ENCODE data around the gene TAOK3. TPM values are rescaled to one million over a fixed set of nuclear protein-coding genes. Genes with fewer than 3 reads are reported as not detected.

Gene TAOK3
- total RNA-seq, 4 donors from 2014 or later = 34.6 to 44.9 (median 39.6) TPM

- DNase-seq (ENCODE audit: extremely low spot score) = no peak
- WGBS = 34% methylated on average over 14 of the region's 14 CpGs
- peak; percentile 3 to 47 for TF ChIP-seq POLR2AphosphoS5 (IDR thresholded peaks at IDR 0.05)
- TF ChIP-seq POLR2A (IDR thresholded peaks at IDR 0.05; ENCODE audit: low read depth) = no peak
- no peak for TF ChIP-seq CTCF (IDR thresholded peaks at IDR 0.05)
- no peak for TF ChIP-seq EP300 (IDR thresholded peaks at IDR 0.05)
Measured at GRCh38 chr12:118189741-118190191, 182.9 kb downstream of the TAOK3 start.

GRCh38 chr12:118188690-118189371 lies 183.9 kb downstream of the TAOK3 start:
- peak overlapping the region; percentile 47 to 61 (median 53) for H3K4me3 ChIP-seq
- no peaks in the 10 kb centered on the region for H3K27me3 ChIP-seq
- WGBS = 22% methylated on average over 10 of the region's 10 CpGs
- no peak for DNase-seq (ENCODE audit: extremely low spot score)
- H3K4me1 ChIP-seq = peaks cover 26 to 56% (median 48%) of the 10 kb centered on the region in 4 donors
- H3K9me3 ChIP-seq = no peaks in the 10 kb centered on the region
- peaks cover 0 to 6% (median 0%) of the 10 kb centered on the region in 4 donors for H3K36me3 ChIP-seq
- intact Hi-C loops (cut with DNase I) = loop anchor here (2.0 kb wide), 1 partner anchor 184 kb away; the partner anchor contains the start of gene TAOK3
- peak overlapping the region; percentile 72 to 86 (median 78) for H3K27ac ChIP-seq (replicated peaks in 1 of 4)
- TF ChIP-seq POLR2A (IDR thresholded peaks at IDR 0.05; ENCODE audit: low read depth) = no peak
- TF ChIP-seq CTCF (IDR thresholded peaks at IDR 0.05) = no peak
- TF ChIP-seq POLR2AphosphoS5 (IDR thresholded peaks at IDR 0.05) = peak; percentile 34 to 46
- no peak for TF ChIP-seq EP300 (IDR thresholded peaks at IDR 0.05)

More at GRCh38 chr12:118189741-118190191, 182.9 kb downstream of the TAOK3 start:
- Histone ChIP-seq H3K4me3 (peak overlapping the region; percentile 47 to 61 (median 53)), H3K4me1 (peaks cover 24 to 55% (median 47%) of the 10 kb centered on the region in 4 donors), H3K9me3 (no peaks in the 10 kb centered on the region), H3K36me3 (peaks cover 0 to 11% (median 0%) of the 10 kb centered on the region in 4 donors), H3K27ac (replicated peaks in 1 of 4) (peak overlapping the region; percentile 72 to 86 (median 78)), H3K27me3 (no peaks in the 10 kb centered on the region)
- intact Hi-C loops (cut with DNase I) = loop anchor here (2.0 kb wide), 1 partner anchor 183 kb away; the partner anchor contains the start of gene TAOK3

- TF ChIP-seq POLR2A (IDR thresholded peaks at IDR 0.05; ENCODE audit: low read depth) (no peak), CTCF (IDR thresholded peaks at IDR 0.05) (no peak), POLR2AphosphoS5 (IDR thresholded peaks at IDR 0.05) (no peak), EP300 (IDR thresholded peaks at IDR 0.05) (no peak)
- peak overlapping the region; percentile 72 to 86 (median 78) for H3K27ac ChIP-seq (replicated peaks in 1 of 4)
- 29% methylated on average over 6 of the region's 6 CpGs for WGBS
- intact Hi-C loops (cut with DNase I) = loop anchor here (2.0 kb wide), 1 partner anchor 185 kb away; the partner anchor contains the start of gene TAOK3
- peaks cover 34 to 66% (median 56%) of the 10 kb centered on the region in 4 donors for H3K4me1 ChIP-seq
- peak overlapping the region; percentile 47 to 61 (median 53) for H3K4me3 ChIP-seq
- H3K36me3 ChIP-seq = no peaks in the 10 kb centered on the region
- no peak for DNase-seq (ENCODE audit: extremely low spot score)
- H3K27me3 ChIP-seq = no peaks in the 10 kb centered on the region
- no peaks in the 10 kb centered on the region for H3K9me3 ChIP-seq
Measured at GRCh38 chr12:118187751-118188435, 184.8 kb downstream of the TAOK3 start.

DNA sequence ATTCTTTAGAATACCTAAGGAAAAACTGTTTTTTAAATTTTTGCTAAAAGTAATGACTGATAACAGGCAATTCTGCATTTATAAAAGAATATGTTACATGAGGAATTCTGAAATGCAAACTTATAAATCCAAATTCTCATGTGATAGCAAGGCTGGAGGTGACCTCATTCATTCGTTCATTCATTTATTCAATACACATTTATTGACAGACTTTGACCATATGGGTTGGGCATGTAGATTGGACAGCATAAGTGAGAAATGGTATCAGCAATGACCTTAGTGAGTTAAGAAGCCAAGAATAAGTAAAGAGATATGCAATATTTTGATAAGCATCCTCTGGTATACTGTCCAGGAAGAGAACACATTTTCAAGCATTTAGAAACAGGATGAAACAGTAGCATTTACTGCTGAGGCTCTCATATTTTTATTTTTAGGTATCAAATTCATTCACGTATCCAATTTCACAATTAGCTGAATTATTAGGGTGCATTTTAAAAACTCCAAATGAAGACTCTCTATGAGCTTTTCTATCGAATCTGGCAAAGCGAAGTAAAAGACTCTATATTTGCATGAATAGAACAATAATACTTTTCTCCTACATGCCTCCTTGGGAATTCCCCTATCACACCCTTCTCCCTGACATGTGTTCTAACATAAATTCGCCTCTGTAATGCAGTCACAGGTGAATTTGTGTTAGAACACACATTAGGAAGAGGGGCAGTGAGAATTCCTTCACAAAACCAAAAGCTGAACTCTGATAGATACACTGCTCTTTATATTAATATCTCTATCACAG lies 186.9 kb downstream of the TAOK3 start:
- H3K9me3 ChIP-seq = no peaks in the 10 kb centered on the region
- peaks cover 34 to 75% (median 64%) of the 10 kb centered on the region in 4 donors for H3K4me1 ChIP-seq
- no peak overlapping the region for H3K27ac ChIP-seq (replicated peaks in 1 of 4)
- 83% methylated on average over 5 of the region's 5 CpGs for WGBS
- no peak for DNase-seq (ENCODE audit: extremely low spot score)
- peaks cover 0 to 7% (median 6%) of the 10 kb centered on the region in 4 donors for H3K36me3 ChIP-seq
- intact Hi-C loops (cut with DNase I) = no loop called here
- no peak overlapping the region for H3K4me3 ChIP-seq
- TF ChIP-seq POLR2A (IDR thresholded peaks at IDR 0.05; ENCODE audit: low read depth) (no peak), EP300 (IDR thresholded peaks at IDR 0.05) (no peak), CTCF (IDR thresholded peaks at IDR 0.05) (no peak), POLR2AphosphoS5 (IDR thresholded peaks at IDR 0.05) (no peak)
- no peaks in the 10 kb centered on the region for H3K27me3 ChIP-seq

Measured in esophagus muscularis mucosa (tissue), 4 donors.